Measurements from ENCODE around the gene TOMM7. TPM values are rescaled to one million over a fixed set of nuclear protein-coding genes. Genes with fewer than 3 reads are reported as not detected.

TOMM7 gene
- total RNA-seq, 1 experiment from 2014 or later: 295 TPM

DNA sequence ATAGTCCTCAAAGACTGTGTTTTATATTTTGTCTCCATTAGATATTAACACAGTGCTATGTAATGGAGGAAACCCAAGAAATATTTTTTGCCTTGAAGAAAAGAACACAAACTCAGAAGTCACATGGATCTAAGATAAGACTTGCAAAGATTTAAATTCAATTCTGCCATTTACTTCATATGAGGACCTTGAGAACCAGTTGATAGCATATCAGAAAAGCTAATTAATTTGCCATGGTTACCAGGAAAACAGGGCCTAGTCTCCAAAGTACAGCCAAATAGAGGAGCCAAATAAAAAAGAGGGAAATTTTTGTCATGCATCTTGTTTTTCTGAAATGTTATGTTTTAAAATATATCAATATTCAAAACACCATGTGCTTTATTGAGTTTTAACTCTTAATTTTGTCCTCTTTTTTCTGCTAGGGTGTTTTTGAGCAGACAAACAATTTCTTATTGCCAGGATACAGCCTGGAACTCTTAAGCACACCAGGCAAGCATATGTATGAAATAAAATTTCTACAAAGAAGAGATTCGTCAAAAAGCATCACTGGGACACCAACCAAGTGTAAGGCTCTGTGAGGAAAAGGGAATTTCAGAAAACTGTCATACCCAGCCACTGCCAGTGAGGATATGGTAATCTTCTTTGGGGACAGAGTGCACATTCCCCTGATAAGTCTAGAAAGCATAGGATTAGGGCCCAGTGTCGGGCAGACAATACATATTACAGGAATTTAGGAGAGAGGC, 10.6 kb upstream of the TOMM7 start:
- H3K27me3 ChIP-seq (ENCODE audit: control insufficient read depth, insufficient read depth, low read length): no peaks in the 10 kb centered on the region; the same call in 1 of the 2 replicates
- POLR2A ChIA-PET: no interaction called here
- in situ Hi-C loops (cut with HindIII; ENCODE audit: low pct_unique_long_range_greater_than_20kb, low sequenced_read_pairs): no loop called here
- TF ChIP-seq, protein P1, sequence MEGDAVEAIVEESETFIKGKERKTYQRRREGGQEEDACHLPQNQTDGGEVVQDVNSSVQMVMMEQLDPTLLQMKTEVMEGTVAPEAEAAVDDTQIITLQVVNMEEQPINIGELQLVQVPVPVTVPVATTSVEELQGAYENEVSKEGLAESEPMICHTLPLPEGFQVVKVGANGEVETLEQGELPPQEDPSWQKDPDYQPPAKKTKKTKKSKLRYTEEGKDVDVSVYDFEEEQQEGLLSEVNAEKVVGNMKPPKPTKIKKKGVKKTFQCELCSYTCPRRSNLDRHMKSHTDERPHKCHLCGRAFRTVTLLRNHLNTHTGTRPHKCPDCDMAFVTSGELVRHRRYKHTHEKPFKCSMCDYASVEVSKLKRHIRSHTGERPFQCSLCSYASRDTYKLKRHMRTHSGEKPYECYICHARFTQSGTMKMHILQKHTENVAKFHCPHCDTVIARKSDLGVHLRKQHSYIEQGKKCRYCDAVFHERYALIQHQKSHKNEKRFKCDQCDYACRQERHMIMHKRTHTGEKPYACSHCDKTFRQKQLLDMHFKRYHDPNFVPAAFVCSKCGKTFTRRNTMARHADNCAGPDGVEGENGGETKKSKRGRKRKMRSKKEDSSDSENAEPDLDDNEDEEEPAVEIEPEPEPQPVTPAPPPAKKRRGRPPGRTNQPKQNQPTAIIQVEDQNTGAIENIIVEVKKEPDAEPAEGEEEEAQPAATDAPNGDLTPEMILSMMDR (IDR thresholded peaks at IDR 0.05): no peak
- TF ChIP-seq TCF7L2 (IDR thresholded peaks at IDR 0.05; ENCODE audit: low read depth, low read length): no peak
- TF ChIP-seq POLR2AphosphoS5 (IDR thresholded peaks at IDR 0.05; ENCODE audit: low read depth, low read length): no peak
- TF ChIP-seq SIN3A (IDR thresholded peaks at IDR 0.05; ENCODE audit: borderline replicate concordance, insufficient read depth, low read depth, low read length): no peak
- TF ChIP-seq, protein P2, sequence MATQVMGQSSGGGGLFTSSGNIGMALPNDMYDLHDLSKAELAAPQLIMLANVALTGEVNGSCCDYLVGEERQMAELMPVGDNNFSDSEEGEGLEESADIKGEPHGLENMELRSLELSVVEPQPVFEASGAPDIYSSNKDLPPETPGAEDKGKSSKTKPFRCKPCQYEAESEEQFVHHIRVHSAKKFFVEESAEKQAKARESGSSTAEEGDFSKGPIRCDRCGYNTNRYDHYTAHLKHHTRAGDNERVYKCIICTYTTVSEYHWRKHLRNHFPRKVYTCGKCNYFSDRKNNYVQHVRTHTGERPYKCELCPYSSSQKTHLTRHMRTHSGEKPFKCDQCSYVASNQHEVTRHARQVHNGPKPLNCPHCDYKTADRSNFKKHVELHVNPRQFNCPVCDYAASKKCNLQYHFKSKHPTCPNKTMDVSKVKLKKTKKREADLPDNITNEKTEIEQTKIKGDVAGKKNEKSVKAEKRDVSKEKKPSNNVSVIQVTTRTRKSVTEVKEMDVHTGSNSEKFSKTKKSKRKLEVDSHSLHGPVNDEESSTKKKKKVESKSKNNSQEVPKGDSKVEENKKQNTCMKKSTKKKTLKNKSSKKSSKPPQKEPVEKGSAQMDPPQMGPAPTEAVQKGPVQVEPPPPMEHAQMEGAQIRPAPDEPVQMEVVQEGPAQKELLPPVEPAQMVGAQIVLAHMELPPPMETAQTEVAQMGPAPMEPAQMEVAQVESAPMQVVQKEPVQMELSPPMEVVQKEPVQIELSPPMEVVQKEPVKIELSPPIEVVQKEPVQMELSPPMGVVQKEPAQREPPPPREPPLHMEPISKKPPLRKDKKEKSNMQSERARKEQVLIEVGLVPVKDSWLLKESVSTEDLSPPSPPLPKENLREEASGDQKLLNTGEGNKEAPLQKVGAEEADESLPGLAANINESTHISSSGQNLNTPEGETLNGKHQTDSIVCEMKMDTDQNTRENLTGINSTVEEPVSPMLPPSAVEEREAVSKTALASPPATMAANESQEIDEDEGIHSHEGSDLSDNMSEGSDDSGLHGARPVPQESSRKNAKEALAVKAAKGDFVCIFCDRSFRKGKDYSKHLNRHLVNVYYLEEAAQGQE (IDR thresholded peaks at IDR 0.05; ENCODE audit: insufficient read depth in 1 of 2, low read depth in 2 of 2, low read length in 1 of 2): no peak
- no peaks in the 10 kb centered on the region; the same call in 1 of the 2 replicates for H3K4me1 ChIP-seq (ENCODE audit: control insufficient read depth, insufficient read depth, low read length)
- no peak overlapping the region for H3K4me3 ChIP-seq (ENCODE audit: low read depth in 2 of 2, low read length in 2 of 2)
- intact Hi-C loops (cut with micrococcal nuclease; ENCODE audit: unreplicated experiment): no loop called here
- ATAC-seq: no peak
- BruUV-seq (replicated peaks): no TSS peak
- no peaks in the 10 kb centered on the region for H3K9me3 ChIP-seq (ENCODE audit: control insufficient read depth, insufficient read depth, low read depth, low read length)
- H3K36me3 ChIP-seq (ENCODE audit: control insufficient read depth, insufficient read depth, low read length): no peaks in the 10 kb centered on the region
- DNase-seq (ENCODE audit: low read depth, low spot score): no peak
- no peak overlapping the region for H3K27ac ChIP-seq (ENCODE audit: low read length)
- CTCF ChIA-PET: no interaction called here

DNA sequence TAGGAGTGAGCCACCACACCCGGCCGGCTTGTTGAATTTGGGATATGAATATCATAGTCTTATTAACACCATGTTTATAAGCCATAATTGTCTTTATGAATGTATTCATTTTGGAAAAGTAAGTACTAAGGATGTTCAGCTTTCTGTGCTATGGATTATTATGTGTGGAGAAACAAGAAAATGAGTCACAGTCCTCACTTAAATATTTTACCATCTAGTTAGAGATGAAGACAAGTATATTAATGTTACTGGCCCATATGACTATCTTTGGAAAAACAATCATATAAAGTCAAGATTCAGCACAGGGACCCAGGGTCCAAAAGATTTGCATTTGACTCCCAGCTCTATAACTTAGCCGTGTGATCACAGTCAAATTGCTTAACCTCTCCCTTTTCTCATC, 9.8 kb upstream of the TOMM7 start:
- CTCF ChIA-PET: no interaction called here
- Histone ChIP-seq H3K4me1 (ENCODE audit: control insufficient read depth, insufficient read depth, low read length) (no peaks in the 10 kb centered on the region; the same call in 1 of the 2 replicates), H3K36me3 (ENCODE audit: control insufficient read depth, insufficient read depth, low read length) (no peaks in the 10 kb centered on the region), H3K27ac (ENCODE audit: low read length) (no peak overlapping the region), H3K27me3 (ENCODE audit: control insufficient read depth, insufficient read depth, low read length) (no peaks in the 10 kb centered on the region; the same call in 1 of the 2 replicates), H3K4me3 (ENCODE audit: low read depth in 2 of 2, low read length in 2 of 2) (no peak overlapping the region), H3K9me3 (ENCODE audit: control insufficient read depth, insufficient read depth, low read depth, low read length) (no peaks in the 10 kb centered on the region)
- in situ Hi-C loops (cut with HindIII; ENCODE audit: low pct_unique_long_range_greater_than_20kb, low sequenced_read_pairs): no loop called here
- DNase-seq (ENCODE audit: low read depth, low spot score): no peak
- intact Hi-C loops (cut with micrococcal nuclease; ENCODE audit: unreplicated experiment): no loop called here
- TF ChIP-seq TCF7L2 (IDR thresholded peaks at IDR 0.05; ENCODE audit: low read depth, low read length) (no peak), POLR2AphosphoS5 (IDR thresholded peaks at IDR 0.05; ENCODE audit: low read depth, low read length) (no peak), SIN3A (IDR thresholded peaks at IDR 0.05; ENCODE audit: borderline replicate concordance, insufficient read depth, low read depth, low read length) (no peak)
- TF ChIP-seq, protein P2 (IDR thresholded peaks at IDR 0.05; ENCODE audit: insufficient read depth in 1 of 2, low read depth in 2 of 2, low read length in 1 of 2): no peak
- TF ChIP-seq, protein P1 (IDR thresholded peaks at IDR 0.05): no peak
- POLR2A ChIA-PET: no interaction called here
- ATAC-seq: no peak
- no TSS peak for BruUV-seq (replicated peaks)

Measured in Panc1 (cell line).